ENCODE measurements around the gene C16orf89.
A peak's percentile ranks its signal among the peaks of the same experiment; 100 is the strongest.
"Not testable (repeated sequence)": the region's sequence is repeated elsewhere in the genome, so short reads cannot be mapped to it uniquely, and the experiment has no call there.

The C16orf89 gene

DNA sequence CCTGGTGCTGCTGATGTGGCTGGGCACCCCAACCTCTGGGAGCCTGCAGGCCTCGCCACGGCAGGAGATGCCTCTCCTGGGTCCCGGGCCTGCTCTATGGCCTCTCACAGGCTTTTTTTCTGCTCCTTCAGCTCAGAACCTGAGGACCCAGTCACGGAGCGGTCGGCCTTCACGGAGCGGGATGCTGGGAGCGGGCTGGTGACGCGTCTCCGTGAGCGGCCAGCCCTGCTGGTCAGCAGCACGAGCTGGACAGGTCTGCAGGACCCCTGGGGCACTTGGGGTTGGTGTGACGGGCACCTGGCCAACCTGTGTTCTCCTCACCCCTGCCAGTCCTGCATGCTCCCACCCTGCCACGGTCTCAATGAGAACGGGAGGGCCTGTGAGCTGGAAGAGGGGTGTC lies 12.9 kb upstream of the C16orf89 start:
- H3K27me3 ChIP-seq, result no peaks in the 10 kb centered on the region
- H3K4me1 ChIP-seq, result no peaks in the 10 kb centered on the region
- H3K4me3 ChIP-seq (ENCODE audit: low read depth, low read length), result no peak overlapping the region
- no peak for DNase-seq
- no peaks in the 10 kb centered on the region for H3K9me3 ChIP-seq
- H3K36me3 ChIP-seq, result peaks cover 28% of the 10 kb centered on the region
- TF ChIP-seq, protein P1, sequence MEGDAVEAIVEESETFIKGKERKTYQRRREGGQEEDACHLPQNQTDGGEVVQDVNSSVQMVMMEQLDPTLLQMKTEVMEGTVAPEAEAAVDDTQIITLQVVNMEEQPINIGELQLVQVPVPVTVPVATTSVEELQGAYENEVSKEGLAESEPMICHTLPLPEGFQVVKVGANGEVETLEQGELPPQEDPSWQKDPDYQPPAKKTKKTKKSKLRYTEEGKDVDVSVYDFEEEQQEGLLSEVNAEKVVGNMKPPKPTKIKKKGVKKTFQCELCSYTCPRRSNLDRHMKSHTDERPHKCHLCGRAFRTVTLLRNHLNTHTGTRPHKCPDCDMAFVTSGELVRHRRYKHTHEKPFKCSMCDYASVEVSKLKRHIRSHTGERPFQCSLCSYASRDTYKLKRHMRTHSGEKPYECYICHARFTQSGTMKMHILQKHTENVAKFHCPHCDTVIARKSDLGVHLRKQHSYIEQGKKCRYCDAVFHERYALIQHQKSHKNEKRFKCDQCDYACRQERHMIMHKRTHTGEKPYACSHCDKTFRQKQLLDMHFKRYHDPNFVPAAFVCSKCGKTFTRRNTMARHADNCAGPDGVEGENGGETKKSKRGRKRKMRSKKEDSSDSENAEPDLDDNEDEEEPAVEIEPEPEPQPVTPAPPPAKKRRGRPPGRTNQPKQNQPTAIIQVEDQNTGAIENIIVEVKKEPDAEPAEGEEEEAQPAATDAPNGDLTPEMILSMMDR (IDR thresholded peaks at IDR 0.05; ENCODE audit: low read depth, low read length), result no peak

DNA sequence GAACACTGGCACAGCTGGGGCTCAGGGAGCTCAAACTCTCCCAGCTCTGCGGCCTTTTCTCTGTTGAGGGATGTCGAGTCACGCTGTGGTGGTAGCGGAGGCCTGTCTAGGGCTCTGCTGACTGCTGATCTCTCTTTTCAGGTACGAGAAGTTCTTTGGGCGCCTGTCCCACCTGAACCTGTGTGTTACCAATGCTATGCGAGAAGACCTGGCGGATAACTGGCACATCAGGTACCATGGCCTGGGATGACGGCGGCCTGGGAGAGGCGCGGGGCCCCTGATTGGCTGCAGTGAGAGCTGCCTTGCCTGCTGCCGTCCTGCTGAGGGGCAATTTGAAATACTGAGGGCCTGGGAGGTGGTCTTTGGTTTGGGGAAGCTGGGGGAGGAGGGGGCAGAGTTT lies 11.5 kb upstream of the C16orf89 start:
- TF ChIP-seq, protein P1 (IDR thresholded peaks at IDR 0.05; ENCODE audit: low read depth, low read length), result no peak
- no peak for DNase-seq

GRCh38 chr16:5075637-5076036 lies 9.9 kb upstream of the C16orf89 start:
- TF ChIP-seq, protein P1 (IDR thresholded peaks at IDR 0.05; ENCODE audit: low read depth, low read length), result 0 out of 2 replicates have a peak, but pooled peaks have one; percentile 5
- no peak overlapping the region for H3K4me3 ChIP-seq (ENCODE audit: low read depth, low read length)

More for the DNA sequence above, 11.5 kb upstream of the C16orf89 start:
- H3K9me3 ChIP-seq, result no peaks in the 10 kb centered on the region
- H3K27me3 ChIP-seq, result no peaks in the 10 kb centered on the region
- peaks cover 28% of the 10 kb centered on the region for H3K36me3 ChIP-seq
- no peaks in the 10 kb centered on the region for H3K4me1 ChIP-seq
- no peak overlapping the region for H3K4me3 ChIP-seq (ENCODE audit: low read depth, low read length)

DNA sequence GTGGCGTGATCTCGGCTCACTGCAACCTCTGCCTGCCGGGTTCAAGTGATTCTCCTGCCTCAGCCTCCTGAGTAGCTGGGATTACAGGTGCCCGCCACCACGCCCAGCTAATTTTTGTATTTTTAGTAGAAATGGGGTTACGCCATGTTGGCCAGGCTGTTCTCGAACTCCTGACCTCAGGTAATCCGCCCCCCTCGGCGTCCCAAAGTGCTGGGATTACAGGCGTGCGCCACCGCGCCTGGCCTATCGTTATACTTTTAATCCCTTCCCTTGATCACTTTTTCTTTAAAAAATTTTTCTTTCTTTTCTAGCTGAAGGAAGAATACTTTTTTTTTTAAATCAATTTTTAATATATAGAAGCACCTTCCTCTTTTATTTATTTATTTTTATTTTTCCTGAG lies 8.0 kb upstream of the C16orf89 start:
- H3K36me3 ChIP-seq, result peaks cover 28% of the 10 kb centered on the region
- H3K4me3 ChIP-seq (ENCODE audit: low read depth, low read length); H3K4me1 ChIP-seq; DNase-seq; H3K9me3 ChIP-seq; H3K27me3 ChIP-seq: not testable (repeated sequence)

More at GRCh38 chr16:5075637-5076036, 9.9 kb upstream of the C16orf89 start:
- Histone ChIP-seq H3K27me3 (no peaks in the 10 kb centered on the region), H3K36me3 (peaks cover 28% of the 10 kb centered on the region), H3K4me1 (no peaks in the 10 kb centered on the region), H3K9me3 (no peaks in the 10 kb centered on the region)
- DNase-seq, result no peak

GRCh38 chr16:5073279-5073629 lies 7.5 kb upstream of the C16orf89 start:
- H3K4me3 ChIP-seq (ENCODE audit: low read depth, low read length), result no peak overlapping the region
- H3K27me3 ChIP-seq, result no peaks in the 10 kb centered on the region
- H3K36me3 ChIP-seq, result peaks cover 28% of the 10 kb centered on the region
- DNase-seq, result no peak
- TF ChIP-seq, protein P1 (IDR thresholded peaks at IDR 0.05; ENCODE audit: low read depth, low read length), result no peak
- H3K4me1 ChIP-seq, result no peaks in the 10 kb centered on the region
- H3K9me3 ChIP-seq, result no peaks in the 10 kb centered on the region

DNA sequence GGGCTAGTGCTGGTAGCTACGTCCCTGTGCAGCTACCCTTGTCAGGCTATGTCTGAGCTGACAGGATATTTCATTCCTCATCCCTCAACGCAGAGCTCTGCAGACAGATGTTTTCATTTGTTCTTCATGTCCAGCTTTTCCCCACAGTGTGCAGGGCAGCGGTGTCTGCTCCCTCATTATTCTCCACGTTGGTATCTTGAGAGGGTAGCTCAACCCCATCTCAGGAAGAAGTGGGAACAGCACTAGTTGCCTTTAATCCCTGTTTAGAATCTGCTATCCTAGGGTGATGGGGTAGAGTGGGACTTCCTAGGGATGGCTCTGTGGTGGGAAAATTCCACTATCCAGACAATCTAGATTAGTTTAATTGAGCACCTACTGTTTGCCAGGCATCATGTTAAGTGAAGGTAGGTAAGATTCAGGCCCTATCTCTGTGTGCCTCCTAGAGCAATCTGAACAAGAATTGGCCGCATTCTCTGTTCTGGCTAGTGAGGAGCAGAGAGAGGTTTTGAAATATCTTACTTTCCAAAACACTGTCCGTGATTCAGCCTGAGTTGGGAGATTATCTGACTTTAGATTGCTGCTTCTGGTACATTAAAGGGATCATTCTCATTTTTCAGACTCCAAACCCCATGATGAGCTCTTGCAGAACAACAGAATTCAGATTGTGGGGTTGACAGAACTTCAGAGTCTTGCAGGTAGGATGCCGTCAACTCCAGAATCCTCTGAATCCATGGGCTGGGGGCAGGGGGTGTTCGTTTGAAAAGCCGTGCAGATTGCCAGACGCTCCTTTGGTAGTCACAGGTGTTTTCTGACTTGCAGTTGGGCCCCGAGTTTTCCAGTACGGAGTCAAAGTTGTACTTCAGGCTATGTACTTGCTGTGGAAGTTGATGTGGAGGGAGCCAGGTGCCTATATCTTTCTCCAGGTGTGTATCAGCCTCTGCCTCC lies 6.8 kb upstream of the C16orf89 start:
- no peak for DNase-seq
- peak overlapping the region; percentile 81 for H3K4me3 ChIP-seq (ENCODE audit: low read depth, low read length)
- H3K27me3 ChIP-seq, result peaks cover under 1% of the 10 kb centered on the region; the same call in 1 of the 2 replicates
- TF ChIP-seq, protein P1 (IDR thresholded peaks at IDR 0.05; ENCODE audit: low read depth, low read length), result no peak
- H3K36me3 ChIP-seq, result peaks cover 26% of the 10 kb centered on the region
- H3K4me1 ChIP-seq, result no peaks in the 10 kb centered on the region
- H3K9me3 ChIP-seq, result no peaks in the 10 kb centered on the region

Data from BE2C (cell line).